SJSA1 (cell line): ENCODE data around the gene MED25. TPM values are rescaled to one million over a fixed set of nuclear protein-coding genes. Genes with fewer than 3 reads are reported as not detected.
A peak's percentile ranks its signal among the peaks of the same experiment; 100 is the strongest.
"Not testable (repeated sequence)": the region's sequence is repeated elsewhere in the genome, so short reads cannot be mapped to it uniquely, and the experiment has no call there.

Experiments
- DNase-seq, 2 experiments: peaks; one replicate each; pipeline ENCODE4 v3.0.0-alpha.2; 2015 to 2020; ENCODE audit warnings: low spot score in 2 of 2, low read depth in 1 of 2
- H3K27ac ChIP-seq: fragments of 250-450 bp; sonication (Bioruptor Pico); 2 replicates; pipeline ENCODE4 v1.5.1; 2020; ENCODE audit warnings: mild to moderate bottlenecking, moderate library complexity
- H3K27me3 ChIP-seq: fragments of 250-450 bp; sonication (Bioruptor Pico); replicated peaks from 2 replicates; pipeline ENCODE4 v1.5.1; 2020; ENCODE audit warnings: mild to moderate bottlenecking, moderate library complexity
- H3K36me3 ChIP-seq: fragments of 250-450 bp; sonication (Bioruptor Pico); 2 replicates; pipeline ENCODE4 v1.5.1; 2020; ENCODE audit warnings: mild to moderate bottlenecking
- H3K4me1 ChIP-seq: fragments of 250-450 bp; sonication (Bioruptor Pico); replicated peaks from 2 replicates; pipeline ENCODE4 v1.6.1; 2021; ENCODE audit warnings: mild to moderate bottlenecking
- H3K4me3 ChIP-seq: fragments of 250-450 bp; sonication (Bioruptor Pico); 2 replicates; pipeline ENCODE4 v1.5.1; 2020; ENCODE audit warnings: mild to moderate bottlenecking
- H3K9me3 ChIP-seq: fragments of 250-450 bp; sonication (Bioruptor Pico); replicated peaks from 2 replicates; pipeline ENCODE4 v1.5.1; 2020; ENCODE audit warnings: mild to moderate bottlenecking
- total RNA-seq: library from RNA; depleted of rRNA; stranded (reverse); fragments of >200 nt; shearing (Covaris generic); gene quantifications from 2 replicates; pipeline ENCODE4 v1.2.3, GENCODE V29; 2014

MED25 gene
- total RNA-seq, 1 experiment from 2014 or later, result 13.2 TPM

- Histone ChIP-seq H3K27ac (peak within 1 kb of the TSS; percentile 96), H3K9me3 (no peaks in the 10 kb centered on the region), H3K4me1 (peaks cover 25% of the 10 kb centered on the region), H3K36me3 (peaks cover 1% of the 10 kb centered on the region; the same call in 1 of the 2 replicates), H3K27me3 (no peaks in the 10 kb centered on the region), H3K4me3 (peak within 1 kb of the TSS; percentile 48)
- DNase-seq, result peak; percentile 95 to 97
Observed at GRCh38 chr19:49812997-49813861, 4.9 kb upstream of the MED25 start, which contains the start of gene FUZ. Gene FUZ (minus strand): TSS chr19:49813292. CDS start chr19:49813106, 186 bp downstream.

- peaks cover 23% of the 10 kb centered on the region for H3K4me1 ChIP-seq
- H3K9me3 ChIP-seq, result no peaks in the 10 kb centered on the region
- DNase-seq, result no peak
- no peaks in the 10 kb centered on the region for H3K27me3 ChIP-seq
- peaks cover 7% of the 10 kb centered on the region; the same call in 1 of the 2 replicates for H3K36me3 ChIP-seq
- H3K27ac ChIP-seq, result peak overlapping the region; percentile 96
- peak overlapping the region; percentile 48 for H3K4me3 ChIP-seq
Observed at GRCh38 chr19:49814010-49814409, 4.1 kb upstream of the MED25 start.

- Histone ChIP-seq H3K4me1 (peaks cover 15% of the 10 kb centered on the region), H3K27ac (peak overlapping the region; percentile 95; the same call in 1 of the 2 replicates), H3K4me3 (no peak overlapping the region)
Observed at GRCh38 chr19:49816590-49816989, 1.5 kb upstream of the MED25 start.

GRCh38 chr19:49818649-49819370 is 721 bp downstream of the MED25 start:
- peaks cover 20% of the 10 kb centered on the region for H3K36me3 ChIP-seq
- peak overlapping the region; percentile 74 for H3K4me3 ChIP-seq
- peak overlapping the region; percentile 95 for H3K27ac ChIP-seq
- peaks cover 3% of the 10 kb centered on the region; the same call in 1 of the 2 replicates for H3K4me1 ChIP-seq
- H3K9me3 ChIP-seq, result no peaks in the 10 kb centered on the region
- peak in 1 of 2 experiments; percentile 43 for DNase-seq
- no peaks in the 10 kb centered on the region for H3K27me3 ChIP-seq

More at GRCh38 chr19:49816590-49816989, 1.5 kb upstream of the MED25 start:
- no peaks in the 10 kb centered on the region for H3K27me3 ChIP-seq
- DNase-seq, result no peak
- H3K9me3 ChIP-seq, result no peaks in the 10 kb centered on the region
- H3K36me3 ChIP-seq, result peaks cover 11% of the 10 kb centered on the region; the same call in 1 of the 2 replicates

- peaks cover 20% of the 10 kb centered on the region for H3K36me3 ChIP-seq
- not testable (repeated sequence) for H3K27ac ChIP-seq, H3K9me3 ChIP-seq, H3K4me1 ChIP-seq, H3K27me3 ChIP-seq, DNase-seq, H3K4me3 ChIP-seq
Observed at GRCh38 chr19:49819452-49820115, 1.5 kb downstream of the MED25 start.

- Histone ChIP-seq H3K4me3 (no peak overlapping the region), H3K36me3 (peaks cover 24% of the 10 kb centered on the region), H3K27ac (no peak overlapping the region), H3K27me3 (no peaks in the 10 kb centered on the region), H3K9me3 (no peaks in the 10 kb centered on the region), H3K4me1 (peaks cover 3% of the 10 kb centered on the region; the same call in 1 of the 2 replicates)
- no peak for DNase-seq
Observed at GRCh38 chr19:49820125-49820524, 2.0 kb downstream of the MED25 start.

GRCh38 chr19:49823472-49823871 is 5.4 kb downstream of the MED25 start:
- Histone ChIP-seq H3K36me3 (peaks cover 21% of the 10 kb centered on the region), H3K27ac (no peak overlapping the region), H3K4me1 (peaks cover 3% of the 10 kb centered on the region; the same call in 1 of the 2 replicates), H3K9me3 (no peaks in the 10 kb centered on the region), H3K27me3 (no peaks in the 10 kb centered on the region), H3K4me3 (no peak overlapping the region)
- DNase-seq, result no peak

GRCh38 chr19:49824662-49825061 is 6.6 kb downstream of the MED25 start:
- no peaks in the 10 kb centered on the region for H3K4me1 ChIP-seq

GRCh38 chr19:49827034-49827433 is 8.9 kb downstream of the MED25 start:
- no peak for DNase-seq
- H3K4me3 ChIP-seq, result no peak overlapping the region
- H3K27me3 ChIP-seq, result no peaks in the 10 kb centered on the region
- H3K9me3 ChIP-seq, result no peaks in the 10 kb centered on the region
- peaks cover 35% of the 10 kb centered on the region for H3K36me3 ChIP-seq
- no peak overlapping the region for H3K27ac ChIP-seq
- H3K4me1 ChIP-seq, result no peaks in the 10 kb centered on the region

More at GRCh38 chr19:49824662-49825061, 6.6 kb downstream of the MED25 start:
- DNase-seq, result no peak
- no peaks in the 10 kb centered on the region for H3K9me3 ChIP-seq
- no peak overlapping the region for H3K4me3 ChIP-seq
- no peaks in the 10 kb centered on the region for H3K27me3 ChIP-seq
- peaks cover 20% of the 10 kb centered on the region for H3K36me3 ChIP-seq
- no peak overlapping the region for H3K27ac ChIP-seq

- no peaks in the 10 kb centered on the region for H3K27me3 ChIP-seq
Observed at GRCh38 chr19:49829200-49829599, 11.1 kb downstream of the MED25 start.

GRCh38 chr19:49829721-49830120 is 11.6 kb downstream of the MED25 start:
- H3K27me3 ChIP-seq, result no peaks in the 10 kb centered on the region
- no peaks in the 10 kb centered on the region for H3K4me1 ChIP-seq
- H3K36me3 ChIP-seq, result peaks cover 53% of the 10 kb centered on the region
- no peaks in the 10 kb centered on the region for H3K9me3 ChIP-seq
- DNase-seq, result no peak
- H3K4me3 ChIP-seq, result no peak overlapping the region
- no peak overlapping the region for H3K27ac ChIP-seq

More at GRCh38 chr19:49829200-49829599, 11.1 kb downstream of the MED25 start:
- Histone ChIP-seq H3K27ac (no peak overlapping the region), H3K4me3 (no peak overlapping the region), H3K4me1 (no peaks in the 10 kb centered on the region), H3K9me3 (no peaks in the 10 kb centered on the region), H3K36me3 (peaks cover 48% of the 10 kb centered on the region)
- DNase-seq, result no peak

GRCh38 chr19:49830766-49831165 is 12.7 kb downstream of the MED25 start:
- Histone ChIP-seq H3K9me3 (no peaks in the 10 kb centered on the region), H3K27me3 (no peaks in the 10 kb centered on the region), H3K4me3 (no peak overlapping the region), H3K27ac (no peak overlapping the region), H3K4me1 (no peaks in the 10 kb centered on the region), H3K36me3 (peaks cover 58% of the 10 kb centered on the region)
- DNase-seq, result no peak

- Histone ChIP-seq H3K27ac (no peak overlapping the region), H3K4me3 (no peak overlapping the region), H3K4me1 (no peaks in the 10 kb centered on the region), H3K36me3 (peaks cover 67% of the 10 kb centered on the region), H3K27me3 (no peaks in the 10 kb centered on the region), H3K9me3 (no peaks in the 10 kb centered on the region)
- DNase-seq, result no peak
Observed at GRCh38 chr19:49831592-49831991, 13.5 kb downstream of the MED25 start.
